Left cardiac atrium (tissue), 4 donors: ENCODE results near the gene GOLGA8T. TPM values are rescaled to one million over a fixed set of nuclear protein-coding genes. Genes with fewer than 3 reads are reported as not detected.
"Not testable (repeated sequence)": the region's sequence is repeated elsewhere in the genome, so short reads cannot be mapped to it uniquely, and the experiment has no call there.

Experiments used
- ATAC-seq, 2 donors: fragments of 200-7000 bp; cut with Tn5 transposase; one replicate each; pipeline ENCODE4 v1.9.1; 2020; ENCODE audit warnings: mild to moderate bottlenecking in 2 of 2, moderate library complexity in 2 of 2
- DNase-seq: peaks from one replicate; pipeline ENCODE4 v3.0.0-alpha.2; 2020
- intact Hi-C, 2 donors: fragments of 100-400 bp; cut with DNase I; formaldehyde crosslinking; loops; one replicate each; pipeline versions ENCODE4 v1.14.1 to v1.15.1; 2022 to 2023
- total RNA-seq, 2 donors: library from RNA; stranded (reverse); fragmentation: NEBNext Ultra II Directional; extraction: Animal tissue kit (Norgen Biotek cat#: 25700); gene quantifications; one replicate each; pipeline ENCODE4 v1.2.1, GENCODE V29; 2021
- donor health status: DM: no; HTN: yes; CAD: no.
- donor health status: DM: no; HTN: yes; CAD: no; lungs with severe emphysema.
- donor health status: DM: yes; HTN: yes; CAD: no.
- donor health status: Dilated cardiomyopathy.

The GOLGA8T gene
- total RNA-seq, 2 donors from 2014 or later: 1.1 to 1.4 TPM

DNA sequence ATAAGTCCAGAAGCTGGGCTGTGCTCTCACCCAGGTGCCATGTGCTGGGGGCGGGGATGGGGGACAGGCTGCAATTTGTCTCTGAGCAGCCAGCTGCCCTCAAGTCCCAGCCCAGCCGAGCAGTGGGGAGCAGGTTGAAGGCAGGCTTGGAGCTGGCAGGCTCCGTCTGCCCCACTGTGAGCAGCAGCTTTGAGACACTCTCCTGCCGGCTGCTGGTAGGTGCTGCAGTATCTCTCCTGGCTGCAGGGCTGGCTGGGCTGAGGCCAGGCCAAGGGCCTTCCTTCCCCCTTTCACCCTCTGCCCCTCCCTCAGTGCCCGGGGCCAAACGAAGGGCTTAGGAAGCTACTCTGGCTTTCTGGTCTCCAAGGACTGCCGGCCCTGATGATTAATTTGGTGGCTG lies 50.6 kb downstream of the GOLGA8T start:
- DNase-seq, intact Hi-C loops, ATAC-seq: not testable (repeated sequence)

GRCh38 chr15:30187429-30187828 lies 52.6 kb downstream of the GOLGA8T start:
- DNase-seq, intact Hi-C loops, ATAC-seq: not testable (repeated sequence)

- DNase-seq, ATAC-seq, intact Hi-C loops: not testable (repeated sequence)
These were observed 54.9 kb downstream of the GOLGA8T start for GRCh38 chr15:30189754-30190153.

- ATAC-seq, intact Hi-C loops, DNase-seq: not testable (repeated sequence)
These were observed 56.3 kb downstream of the GOLGA8T start for GRCh38 chr15:30191143-30191542.

DNA sequence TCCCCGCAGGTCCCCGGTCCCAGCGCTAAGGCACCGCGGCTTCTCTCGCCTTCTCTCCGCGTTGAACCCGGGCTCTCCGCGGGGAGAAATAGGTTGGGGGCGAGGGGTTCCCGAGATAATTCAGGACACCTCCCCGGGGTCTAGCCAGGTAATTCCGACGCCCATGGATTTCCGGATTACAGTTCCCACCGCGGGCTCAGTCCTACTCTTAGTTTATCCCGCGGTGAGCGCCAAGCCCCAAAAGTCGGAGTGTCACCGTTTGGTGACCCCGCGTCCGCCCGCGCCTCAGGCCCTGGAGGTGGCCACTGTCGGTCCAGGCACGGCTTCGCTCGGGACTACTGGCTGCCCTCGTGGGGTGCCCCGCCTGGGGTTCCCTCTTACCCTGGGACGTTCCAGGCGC lies 56.8 kb downstream of the GOLGA8T start:
- DNase-seq, intact Hi-C loops: not testable (repeated sequence)
- ATAC-seq: peak in 1 of 2 donors; percentile 6

GRCh38 chr15:30192119-30192745 lies 57.4 kb downstream of the GOLGA8T start:
- ATAC-seq: peak; percentile 21 to 25
- intact Hi-C loops: not testable (repeated sequence)

GRCh38 chr15:30192892-30193291 lies 58.0 kb downstream of the GOLGA8T start:
- DNase-seq, ATAC-seq: not testable (repeated sequence)

More at GRCh38 chr15:30192119-30192745, 57.4 kb downstream of the GOLGA8T start:
- not testable (repeated sequence) for DNase-seq

More at GRCh38 chr15:30192892-30193291, 58.0 kb downstream of the GOLGA8T start:
- intact Hi-C loops: not testable (repeated sequence)

Other genes starting within 250 kb of the GOLGA8T start
- under 1 TPM in 1 of 2 donors, not detected in 1; 0.15 TPM for gene GOLGA8J, start 52.1 kb upstream of the GOLGA8T start, total RNA-seq